Femur (tissue), 1 donor: ENCODE results near the gene NPPC.
A peak's percentile ranks its signal among the peaks of the same experiment; 100 is the strongest.

ENCODE experiments used
- DNase-seq: peaks from one replicate; pipeline ENCODE4 v3.0.0-alpha.2; 2017

NPPC gene

GRCh38 chr2:231934441-231935206, 8.4 kb upstream of the NPPC start:
- no peak for DNase-seq

GRCh38 chr2:231933916-231934401, 7.8 kb upstream of the NPPC start:
- peak; percentile 85 for DNase-seq

- DNase-seq: no peak
These were observed 7.1 kb upstream of the NPPC start for GRCh38 chr2:231932985-231933915.

GRCh38 chr2:231932711-231932970, 6.4 kb upstream of the NPPC start:
- DNase-seq: no peak

GRCh38 chr2:231931481-231931915, 5.3 kb upstream of the NPPC start:
- no peak for DNase-seq

GRCh38 chr2:231930593-231931281, 4.5 kb upstream of the NPPC start:
- DNase-seq: peak; percentile 62

- peak; percentile 77 for DNase-seq
These were observed 3.9 kb upstream of the NPPC start for GRCh38 chr2:231929961-231930592.

- no peak for DNase-seq
These were observed 2.9 kb upstream of the NPPC start for GRCh38 chr2:231928901-231929725.

- DNase-seq: no peak
These were observed 2.3 kb upstream of the NPPC start for GRCh38 chr2:231928481-231928880.

GRCh38 chr2:231927566-231927890, 1.3 kb upstream of the NPPC start:
- no peak for DNase-seq

- DNase-seq: peak; percentile 55
These were observed 767 bp upstream of the NPPC start for GRCh38 chr2:231926761-231927565.

- DNase-seq: peak; percentile 90
These were observed 655 bp downstream of the NPPC start for GRCh38 chr2:231925303-231926179.

- DNase-seq: no peak
These were observed 1.3 kb downstream of the NPPC start for GRCh38 chr2:231924889-231925275.

GRCh38 chr2:231923951-231924888, 2.0 kb downstream of the NPPC start:
- DNase-seq: no peak

- no peak for DNase-seq
These were observed 3.2 kb downstream of the NPPC start for GRCh38 chr2:231923010-231923344.

GRCh38 chr2:231922311-231923009, 3.7 kb downstream of the NPPC start:
- DNase-seq: no peak

- no peak for DNase-seq
These were observed 5.4 kb downstream of the NPPC start for GRCh38 chr2:231920795-231921194.

- DNase-seq: no peak
These were observed 5.8 kb downstream of the NPPC start for GRCh38 chr2:231920366-231920765.
